NCI-H446 treated with DMSO at 0.1 percent for 48 hours (cell line): Measurements from ENCODE around the gene NOL4L.
A peak's percentile ranks its signal among the peaks of the same experiment; 100 is the strongest.

Experiments used
- DNase-seq: peaks from one replicate; lab custom pipeline; 2025; lab: John Stamatoyannopoulos, UW

The NOL4L gene, protein sequence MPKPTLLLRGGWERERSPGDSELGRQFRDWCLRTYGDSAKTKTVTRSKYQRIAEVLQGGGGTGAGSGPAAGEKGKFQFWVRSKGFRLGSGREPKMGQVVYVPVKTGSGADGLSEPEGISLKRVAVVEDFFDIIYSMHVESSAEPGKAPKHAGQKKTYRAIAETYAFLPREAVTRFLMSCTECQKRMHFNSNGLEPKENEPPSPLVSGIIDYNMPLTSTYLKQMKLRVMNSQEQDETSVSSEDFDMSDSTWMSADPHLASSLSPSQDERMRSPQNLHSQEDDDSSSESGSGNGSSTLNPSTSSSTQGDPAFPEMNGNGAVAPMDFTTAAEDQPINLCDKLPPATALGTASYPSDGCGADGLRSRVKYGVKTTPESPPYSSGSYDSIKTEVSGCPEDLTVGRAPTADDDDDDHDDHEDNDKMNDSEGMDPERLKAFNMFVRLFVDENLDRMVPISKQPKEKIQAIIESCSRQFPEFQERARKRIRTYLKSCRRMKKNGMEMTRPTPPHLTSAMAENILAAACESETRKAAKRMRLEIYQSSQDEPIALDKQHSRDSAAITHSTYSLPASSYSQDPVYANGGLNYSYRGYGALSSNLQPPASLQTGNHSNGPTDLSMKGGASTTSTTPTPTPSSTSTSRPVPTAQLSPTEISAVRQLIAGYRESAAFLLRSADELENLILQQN

DNA sequence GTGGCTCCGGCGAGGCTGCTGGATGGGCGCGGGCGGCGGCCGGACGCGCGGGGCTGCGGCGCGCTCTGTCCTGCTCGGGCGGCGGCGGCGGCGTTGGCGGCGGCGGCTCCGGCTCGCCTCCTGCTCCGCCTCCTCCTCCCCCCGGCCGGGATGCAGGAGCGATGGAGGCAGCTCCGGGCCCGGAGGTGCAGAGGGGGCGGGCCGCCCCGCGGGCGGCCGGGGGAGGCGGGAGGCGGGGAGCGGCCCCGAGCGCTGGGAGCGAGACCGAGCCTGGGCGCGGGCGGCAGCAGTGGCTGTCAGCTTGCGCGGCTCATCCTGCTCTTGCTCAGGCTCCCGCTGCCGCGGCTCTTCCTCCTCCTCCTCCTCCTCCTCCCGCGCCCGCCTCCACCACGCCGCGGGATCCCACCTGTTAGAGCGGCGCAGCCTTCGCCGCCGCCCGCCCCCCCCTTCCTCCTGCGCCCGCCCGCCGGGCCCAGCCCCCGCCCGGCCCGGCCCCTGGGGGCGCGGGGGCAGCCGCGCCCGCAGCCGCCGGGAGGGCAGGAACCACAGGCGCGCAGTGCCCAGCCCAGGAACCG, at the start of gene NOL4L:
TSS of gene NOL4L (minus strand) at position 323 of the 575 bp plus-strand sequence. CDS start 443 bp downstream, outside the sequence.
- DNase-seq, result no peak

DNA sequence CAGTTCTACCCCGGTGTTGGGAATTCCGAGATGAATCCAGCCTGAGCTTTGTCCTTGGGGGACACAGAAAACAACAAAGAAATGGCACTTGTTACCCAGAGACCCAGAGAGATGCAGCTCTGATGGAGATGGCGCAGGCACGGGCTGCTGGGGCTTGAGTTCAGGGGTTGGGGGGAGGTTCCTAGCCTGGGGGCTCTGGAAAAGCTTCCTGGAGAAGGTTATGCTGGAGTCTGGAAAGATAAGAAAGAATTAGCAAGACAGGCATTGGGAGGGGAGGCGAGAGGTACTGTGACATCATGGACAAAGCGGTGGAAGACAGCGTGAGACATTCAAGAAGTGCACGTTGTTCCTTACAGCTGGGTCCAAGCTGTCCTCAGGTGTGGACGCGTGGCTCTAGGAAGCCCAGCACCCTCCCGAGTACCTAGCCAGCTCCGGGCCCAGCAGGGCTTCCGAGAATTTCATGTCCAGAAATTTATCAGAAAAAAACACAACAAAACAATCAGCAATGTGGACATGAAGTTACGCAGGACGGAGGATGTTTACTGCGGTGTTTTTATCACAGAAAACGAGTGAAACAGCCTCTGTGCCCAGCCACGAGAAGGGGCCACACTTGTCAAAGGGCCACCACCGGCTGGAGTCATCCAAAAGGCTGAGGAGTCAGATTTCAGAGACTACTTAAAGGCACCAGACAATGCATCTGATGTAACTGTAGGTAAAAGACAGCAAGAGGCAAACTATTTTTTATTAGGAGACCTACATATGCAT, 49.1 kb upstream of the NOL4L start:
- DNase-seq, result no peak

DNA sequence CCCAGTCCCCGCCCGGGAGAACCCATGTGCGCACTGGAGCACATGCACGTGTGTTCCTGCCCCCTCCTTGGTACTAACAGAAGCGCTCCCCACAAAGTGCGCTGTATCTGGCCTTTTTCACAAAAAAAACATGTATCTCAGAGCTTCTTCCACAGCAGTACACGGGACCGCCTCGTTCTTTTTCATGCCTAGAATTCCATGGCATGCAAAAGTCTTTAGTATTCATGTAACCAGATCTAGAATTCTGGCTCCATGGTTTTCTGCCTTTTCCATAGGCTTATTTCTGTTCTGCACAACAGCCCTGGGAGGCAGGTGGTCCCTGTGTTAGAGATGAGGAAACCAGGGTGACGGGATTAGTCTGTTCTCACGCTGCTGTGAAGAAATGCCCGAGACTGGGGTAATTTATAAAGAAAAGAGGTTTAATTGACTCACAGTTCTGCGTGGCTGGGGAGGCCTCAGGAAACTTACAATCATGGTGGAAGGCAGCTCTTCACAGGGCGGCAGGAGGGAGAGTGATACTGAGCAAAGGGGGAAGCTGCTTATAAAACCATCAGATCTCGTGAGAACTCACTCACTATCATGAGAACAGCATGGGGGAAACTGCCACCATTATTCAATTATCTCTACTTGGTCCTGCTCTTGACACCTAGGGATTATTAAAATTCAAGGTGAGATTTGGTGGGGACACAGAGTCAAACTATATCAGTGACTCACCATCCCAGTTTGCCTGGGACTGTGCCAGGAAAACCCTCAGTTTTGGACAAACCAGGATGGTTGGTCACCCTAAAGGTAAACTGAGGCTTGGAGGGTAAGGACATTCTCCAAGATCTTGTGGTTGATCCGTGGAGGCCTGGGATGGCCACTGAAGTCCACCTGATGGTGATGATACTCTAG, 47.6 kb upstream of the NOL4L start:
- DNase-seq, result no peak

DNA sequence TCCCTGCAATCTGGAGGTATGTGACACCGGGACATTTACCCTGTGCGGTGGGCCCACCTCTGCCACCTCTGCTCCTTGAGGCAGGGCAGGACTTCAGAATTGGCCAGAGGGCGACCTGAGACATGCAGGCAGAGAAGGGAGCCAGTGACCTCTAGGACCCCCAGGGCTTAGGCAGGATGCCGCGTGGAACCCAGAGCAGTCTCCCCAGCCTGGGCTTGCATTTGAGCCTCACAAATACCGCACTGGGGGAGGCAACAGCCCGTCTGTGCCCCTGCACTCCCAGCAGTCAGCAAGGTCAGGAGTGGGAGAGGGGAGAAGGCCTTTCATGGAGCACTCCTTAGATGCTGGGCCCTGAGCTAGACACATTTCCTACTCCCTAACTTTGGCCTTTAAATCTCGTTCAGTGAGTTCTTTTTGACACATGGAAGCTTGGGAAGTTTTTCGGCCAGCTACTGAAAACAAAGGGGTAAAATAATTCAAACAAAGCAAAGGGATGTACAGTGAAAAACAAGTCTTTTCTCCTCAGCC, 46.9 kb upstream of the NOL4L start:
- no peak for DNase-seq

DNA sequence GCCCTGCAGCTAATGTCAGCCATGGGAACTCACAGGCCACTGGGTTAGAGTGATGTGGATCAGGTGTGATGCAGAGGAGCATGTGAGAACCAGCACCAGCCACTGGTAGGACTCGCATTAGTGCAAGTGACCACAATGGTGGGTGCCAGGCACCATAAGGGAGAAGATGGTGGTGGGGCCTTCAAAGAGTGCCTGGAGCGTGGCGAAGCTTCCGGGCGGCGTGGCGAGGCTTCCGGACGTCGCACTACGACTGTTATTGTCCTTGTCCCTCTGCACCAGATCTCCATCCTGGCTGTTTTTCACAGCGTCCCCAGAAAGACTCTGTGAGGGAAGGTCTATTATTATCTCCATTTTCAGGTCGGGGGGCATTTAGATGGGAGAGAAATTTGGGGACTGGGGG, 44.7 kb upstream of the NOL4L start:
- no peak for DNase-seq

DNA sequence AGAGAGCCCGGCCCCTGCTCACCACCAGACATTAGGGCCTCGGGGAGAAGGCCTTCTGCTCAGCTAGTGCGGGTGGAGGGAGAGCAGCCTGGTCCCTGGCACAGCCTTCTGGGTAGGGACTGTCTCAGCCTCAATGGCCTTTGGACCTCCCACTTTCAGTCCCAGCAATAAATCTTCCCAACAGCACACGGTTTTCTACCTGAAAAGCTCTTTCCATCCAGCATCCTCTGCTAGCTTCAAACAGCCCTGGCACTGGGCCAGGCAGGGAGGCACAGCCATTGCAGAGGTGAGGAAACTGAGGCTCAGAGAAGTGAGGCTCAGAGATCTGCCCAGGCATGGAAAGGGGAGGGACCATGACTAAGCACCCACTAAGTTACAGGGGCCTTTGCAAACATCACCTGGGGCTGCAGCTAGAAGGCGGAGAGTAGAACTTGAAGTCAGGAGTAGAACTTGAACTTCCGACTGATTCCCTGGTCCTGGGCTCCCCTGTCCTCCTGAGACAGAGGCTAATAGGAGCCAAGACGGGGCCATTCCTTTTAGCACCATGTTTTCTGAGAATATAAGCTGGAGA, 43.9 kb upstream of the NOL4L start:
- DNase-seq, result no peak

DNA sequence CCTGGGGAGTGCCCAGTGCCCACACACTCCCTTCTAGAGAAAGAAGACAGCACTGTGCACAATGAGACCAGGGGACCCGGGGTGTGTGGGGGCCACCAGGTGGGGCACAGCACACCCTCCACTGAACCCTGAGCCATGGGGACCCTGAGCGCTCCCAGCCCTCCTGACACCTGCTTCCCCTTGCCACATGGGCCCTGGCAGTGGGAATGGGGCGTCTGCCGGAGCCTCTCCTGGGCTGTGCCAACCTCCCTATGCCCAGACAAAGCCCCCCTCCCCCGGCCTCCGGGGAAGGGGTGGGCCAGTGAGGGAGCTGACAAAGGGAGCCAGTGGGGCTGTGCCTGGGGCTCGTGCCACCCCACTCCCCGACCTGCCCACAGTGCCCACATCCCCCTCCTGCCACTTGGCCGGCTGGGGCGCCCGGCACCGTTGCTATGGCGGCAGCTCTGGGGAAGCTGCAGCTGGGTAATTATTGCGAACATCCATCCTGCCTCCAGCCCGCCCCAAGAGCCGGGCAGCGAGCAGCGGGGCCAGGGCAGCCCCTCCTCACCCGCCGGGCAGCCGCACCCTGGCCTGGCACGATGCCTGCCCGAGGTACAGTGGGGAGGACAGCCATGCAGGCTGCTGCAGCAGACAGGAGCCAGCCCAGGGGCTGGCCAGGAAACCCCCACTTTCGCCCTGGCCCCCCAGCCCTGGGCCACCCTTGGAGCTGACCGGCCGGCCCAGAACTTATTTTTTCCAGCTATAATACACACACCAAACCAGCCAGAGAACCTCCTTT, 41.9 kb upstream of the NOL4L start:
- no peak for DNase-seq

DNA sequence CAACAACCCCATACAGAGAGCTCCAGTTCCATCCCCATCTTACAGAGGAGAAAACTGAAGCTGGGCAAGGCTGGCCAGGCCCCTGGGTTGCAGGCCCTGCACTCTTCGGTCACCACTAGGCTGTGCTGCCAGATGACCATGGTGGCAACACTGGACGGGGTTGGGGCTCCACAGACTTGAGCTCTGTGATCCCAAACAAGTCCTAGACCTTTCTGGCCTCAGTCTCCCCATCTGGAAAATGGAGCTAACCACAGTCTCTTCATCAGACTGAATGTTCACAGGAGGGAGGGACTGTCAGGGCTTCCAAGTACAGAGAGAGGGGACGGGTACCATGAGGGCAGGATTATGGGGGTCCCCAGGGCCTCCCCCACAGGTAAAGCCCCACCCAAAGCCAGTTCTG, 41.3 kb upstream of the NOL4L start:
- no peak for DNase-seq

DNA sequence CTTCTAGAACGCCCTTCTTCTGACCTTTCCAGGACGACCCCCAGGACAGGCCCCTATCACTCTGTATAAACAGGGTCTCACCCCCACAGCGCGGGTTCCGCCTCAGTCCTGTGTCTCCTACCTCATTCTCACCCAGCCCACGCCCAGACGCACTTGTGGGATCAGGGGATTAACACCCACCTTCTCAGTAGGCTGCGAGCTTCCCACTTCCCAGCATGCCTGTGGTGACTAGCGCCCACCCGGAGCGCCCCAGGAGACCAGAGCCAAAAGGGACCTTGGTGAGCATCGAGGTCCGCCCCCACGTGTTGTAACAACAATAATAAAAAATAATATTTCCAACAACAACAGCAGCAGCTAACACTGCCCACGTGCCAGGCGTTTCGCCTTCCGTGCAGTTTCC, 40.9 kb upstream of the NOL4L start:
- no peak for DNase-seq

DNA sequence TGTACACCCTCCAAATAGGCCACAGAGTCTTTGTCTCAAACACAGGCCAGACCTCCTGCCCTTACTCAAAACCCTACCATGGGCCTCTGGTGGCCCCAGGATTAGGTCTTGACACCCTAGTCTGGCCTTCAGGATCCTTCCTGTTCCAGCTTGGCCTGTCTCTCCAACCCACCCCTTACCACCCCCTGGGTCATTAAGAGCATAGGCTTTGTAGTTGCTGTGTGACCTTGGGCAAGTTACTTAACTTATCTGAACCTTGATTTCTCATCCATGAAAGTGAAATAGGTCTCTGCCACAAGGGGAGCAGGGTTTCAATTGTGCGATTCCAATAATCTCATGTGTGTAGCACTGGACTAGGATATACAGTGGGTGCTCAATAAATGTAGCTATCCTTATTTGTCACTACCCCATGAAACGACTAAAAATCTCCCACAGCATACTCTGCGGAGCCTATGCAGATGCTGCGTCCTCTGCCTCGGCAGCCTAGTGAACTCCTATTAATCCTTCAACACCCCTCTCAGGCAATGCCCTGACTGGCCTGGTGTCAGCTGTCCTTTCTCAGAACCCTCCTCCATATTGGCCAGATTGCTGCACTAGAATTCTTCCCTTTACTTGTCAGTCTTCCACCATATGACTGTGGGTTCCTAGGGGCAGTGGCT, 39.7 kb upstream of the NOL4L start:
- DNase-seq, result no peak

DNA sequence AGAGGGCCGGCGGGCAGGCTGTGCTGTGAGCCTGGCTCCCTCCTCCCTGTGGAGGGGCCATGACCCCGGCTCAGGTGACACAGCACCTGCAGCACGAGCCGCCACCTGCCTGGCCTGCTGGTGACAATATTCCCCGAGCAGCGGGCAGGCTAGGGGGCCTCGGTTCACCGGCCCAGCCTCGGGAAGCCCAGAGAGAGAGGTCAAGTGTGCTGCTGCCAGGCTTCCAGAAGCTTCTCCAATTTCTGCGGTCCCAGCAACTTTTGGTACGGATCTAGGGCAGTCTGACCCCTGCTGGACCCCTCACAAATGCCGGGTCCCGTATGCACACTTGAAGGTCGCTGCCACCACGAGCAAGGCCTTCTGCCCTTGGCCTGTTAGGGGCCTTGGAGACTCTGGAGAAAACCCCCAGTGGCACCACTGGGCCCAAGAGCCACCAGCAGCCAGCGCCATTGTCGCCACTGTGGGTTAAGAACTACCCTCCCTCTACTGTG, 38.6 kb upstream of the NOL4L start:
- DNase-seq, result no peak

DNA sequence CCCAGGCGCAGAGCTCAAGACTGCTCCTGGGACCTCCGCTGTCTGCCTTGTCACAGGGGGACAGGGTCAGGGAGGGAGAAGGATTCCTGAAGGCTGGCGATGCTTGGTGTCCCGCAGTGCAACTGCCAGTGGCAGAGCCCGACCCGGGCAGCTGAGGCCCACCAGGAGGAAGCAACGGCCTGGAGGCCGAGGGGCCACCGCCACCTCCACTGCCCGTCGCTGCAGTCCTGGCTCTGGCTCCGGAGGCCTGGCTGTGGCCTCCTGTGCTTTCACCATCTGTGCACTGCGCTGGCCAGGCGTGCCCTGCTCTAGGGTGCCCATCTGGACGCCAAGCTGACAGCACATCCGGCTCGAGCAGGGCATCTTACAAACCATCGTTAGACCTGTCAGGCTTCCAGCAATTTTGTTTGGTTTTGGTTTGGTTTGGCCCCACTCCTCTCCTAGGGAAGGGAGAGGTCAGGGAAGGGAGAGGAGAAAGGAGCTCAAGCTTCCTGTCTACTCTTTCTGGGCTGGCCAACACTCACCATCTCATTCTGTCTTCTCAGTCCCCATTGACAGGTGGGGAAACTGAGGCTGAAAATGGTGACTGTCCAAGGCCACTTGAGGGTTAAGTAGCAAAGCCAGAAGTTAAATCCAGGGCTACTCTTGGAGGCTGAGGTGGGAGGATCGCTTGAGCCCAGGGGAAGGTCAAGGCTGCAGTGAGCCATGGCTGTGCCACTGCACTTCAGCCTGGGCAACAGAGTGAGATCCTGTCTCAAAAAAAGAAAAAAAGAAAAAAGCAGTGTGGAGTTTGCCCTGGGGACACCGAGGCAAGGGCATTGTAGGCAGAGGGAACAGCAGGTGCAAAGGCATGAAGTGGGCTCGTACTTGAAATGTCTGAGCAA, 37.7 kb upstream of the NOL4L start:
- DNase-seq, result peak; percentile 6

DNA sequence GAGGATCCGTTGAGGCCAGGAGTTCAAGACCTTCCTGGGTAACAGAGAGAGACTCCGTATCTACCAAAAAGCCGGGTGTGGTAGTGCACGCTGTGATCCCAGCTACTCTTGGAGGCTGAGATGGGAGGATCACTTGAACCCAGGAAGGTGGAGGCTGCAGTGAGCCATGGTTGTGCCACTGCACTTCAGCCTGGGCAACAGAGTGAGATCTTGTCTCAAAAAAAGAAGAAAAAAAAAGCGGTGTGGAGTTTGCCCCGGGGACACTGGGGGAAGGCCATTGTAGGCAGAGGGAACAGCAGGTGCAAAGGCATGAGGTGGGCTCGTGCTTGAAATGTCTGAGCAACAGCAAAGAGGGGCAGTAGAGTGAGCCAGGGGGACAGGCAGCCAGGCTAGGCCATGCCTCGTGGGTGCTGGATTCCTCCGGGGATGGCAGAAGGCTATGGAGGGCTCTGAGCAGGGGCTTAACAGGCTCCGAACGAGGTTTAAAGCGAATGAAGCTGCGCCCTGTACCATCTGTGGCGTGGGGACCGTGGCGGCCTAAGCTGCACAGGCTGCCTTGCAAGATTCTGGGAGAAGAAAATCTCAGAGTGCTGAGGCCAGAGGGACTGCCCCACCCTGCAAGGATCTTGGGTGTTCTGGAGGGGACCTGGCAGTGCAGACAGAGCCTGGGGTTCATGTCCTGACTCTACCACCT, 36.9 kb upstream of the NOL4L start:
- no peak for DNase-seq

DNA sequence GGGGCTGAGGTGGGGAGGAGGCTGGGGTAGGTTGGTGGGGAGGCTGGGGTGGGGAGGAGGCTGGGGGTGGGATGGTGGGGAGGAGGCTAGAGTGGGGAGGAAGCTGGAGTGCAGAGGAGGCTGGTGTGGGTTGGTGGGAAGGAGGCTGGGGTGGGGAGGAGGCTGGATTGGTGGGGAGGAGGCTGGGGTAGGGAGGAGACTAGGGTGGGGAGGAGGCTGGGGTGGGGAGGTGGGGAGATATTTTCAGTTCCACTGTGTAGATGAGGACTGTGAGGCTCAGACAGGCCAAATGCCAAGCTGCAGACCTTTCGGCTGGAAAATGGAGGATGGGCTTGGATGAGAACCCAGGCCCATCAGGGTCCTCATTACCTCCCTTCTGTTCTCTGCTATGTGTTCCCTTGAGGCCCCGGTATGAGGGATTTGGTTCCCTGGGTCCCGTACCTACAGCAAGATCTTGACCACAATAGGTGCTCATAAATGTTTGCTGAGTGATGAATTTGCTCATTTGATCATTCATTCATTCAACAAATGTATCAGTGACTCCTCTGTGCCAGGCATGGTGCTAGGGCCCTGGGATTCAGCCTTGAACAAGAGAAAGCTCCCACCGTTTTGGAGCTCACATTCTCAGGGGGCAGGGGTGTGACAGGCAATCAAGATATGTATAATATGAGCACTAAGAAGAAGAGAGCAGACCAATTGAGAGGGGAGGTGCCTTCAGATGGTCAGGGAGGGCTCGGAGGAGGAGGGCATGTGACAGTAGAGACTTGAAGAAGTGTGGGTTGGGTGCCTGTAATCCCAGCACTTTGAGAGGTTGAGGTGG, 36.1 kb upstream of the NOL4L start:
- no peak for DNase-seq

DNA sequence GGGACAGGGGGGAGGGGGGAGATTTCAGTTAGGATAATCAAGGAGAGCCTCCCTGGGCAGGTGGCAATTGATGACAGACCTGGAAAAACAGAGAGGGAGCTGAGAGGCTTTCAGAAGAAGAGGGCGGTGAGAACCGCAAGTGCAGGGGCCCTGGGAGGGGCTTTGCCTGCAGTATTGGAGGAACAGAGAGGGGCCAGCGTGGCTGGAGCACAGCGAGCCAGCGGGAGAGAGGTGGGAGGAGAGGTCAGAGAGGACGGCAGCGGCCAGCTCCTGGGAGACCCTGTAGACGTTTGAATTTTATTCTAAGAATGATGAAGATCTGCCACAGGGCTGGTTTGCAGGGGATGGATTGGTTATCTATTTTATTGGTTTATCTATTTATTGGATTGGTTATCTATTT, 34.5 kb upstream of the NOL4L start:
- no peak for DNase-seq

DNA sequence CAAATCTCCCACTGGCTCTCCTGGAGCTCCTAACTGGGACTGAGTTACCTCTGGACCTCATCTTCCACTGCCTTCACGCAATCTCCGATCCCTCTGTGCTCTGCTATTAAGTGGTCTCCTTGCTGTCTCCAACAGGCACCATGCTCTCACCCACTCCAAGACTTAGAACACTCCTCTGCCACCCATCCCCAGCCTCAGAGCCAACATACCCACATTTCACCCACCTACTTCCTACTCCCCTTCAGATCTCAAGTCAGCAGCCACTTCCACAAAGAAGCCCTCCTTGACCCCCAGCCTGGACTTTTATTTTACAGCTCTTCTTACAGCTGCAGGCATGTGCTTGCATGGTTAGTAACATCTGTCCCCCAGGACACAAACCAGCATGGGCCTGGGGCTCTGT, 29.6 kb upstream of the NOL4L start:
- DNase-seq, result no peak

DNA sequence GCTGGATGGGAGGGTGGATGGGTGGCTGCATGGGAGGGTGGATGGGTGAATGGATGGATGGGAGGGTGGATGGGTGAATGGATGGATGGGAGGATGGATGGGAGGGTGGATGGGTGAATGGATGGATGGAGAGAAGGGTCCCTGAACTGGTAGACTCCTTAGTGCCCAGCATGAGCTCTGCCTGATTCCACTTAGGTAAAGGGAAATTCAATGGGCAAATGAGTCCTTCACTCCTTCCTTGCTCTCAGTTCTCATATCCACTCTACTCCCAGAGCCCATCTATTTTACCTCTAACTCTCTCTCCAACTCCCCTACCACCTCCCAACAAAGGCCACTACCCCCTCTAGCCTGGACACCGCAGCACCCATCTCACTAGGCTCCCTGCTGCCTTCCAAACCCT, 29.2 kb upstream of the NOL4L start:
- DNase-seq, result no peak
